ENCODE measurements around the gene AURKAIP1.

The AURKAIP1 gene

DNA sequence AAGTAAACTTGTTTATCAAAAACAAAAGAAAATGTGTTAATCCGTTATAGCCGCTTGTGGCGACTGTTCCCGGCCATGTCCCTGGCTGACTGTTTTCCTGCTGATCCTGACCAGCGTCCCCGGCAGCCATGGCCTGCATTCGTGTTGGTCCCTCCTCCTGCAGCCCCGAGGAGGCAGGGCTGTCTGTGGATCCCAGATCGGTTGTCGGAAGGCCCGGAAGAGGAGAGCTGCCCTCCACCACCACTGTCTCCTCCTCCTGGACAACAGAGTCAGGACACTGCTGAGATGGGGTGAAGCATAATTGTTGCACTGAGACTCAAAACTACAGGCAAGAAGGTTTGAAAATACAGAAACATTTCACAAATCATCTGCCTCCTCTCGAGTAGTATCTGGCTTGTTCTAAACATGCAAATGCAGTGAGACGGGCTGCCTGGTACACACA lies 13.0 kb downstream of the AURKAIP1 start:
- DNase-seq: no peak

- DNase-seq: no peak
These were observed 13.6 kb downstream of the AURKAIP1 start for GRCh38 chr1:1361233-1361981.

- peak in 6 of 51 donors; percentile 20 to 53 (median 34) for DNase-seq
These were observed 14.4 kb downstream of the AURKAIP1 start for GRCh38 chr1:1360506-1361169.

DNA sequence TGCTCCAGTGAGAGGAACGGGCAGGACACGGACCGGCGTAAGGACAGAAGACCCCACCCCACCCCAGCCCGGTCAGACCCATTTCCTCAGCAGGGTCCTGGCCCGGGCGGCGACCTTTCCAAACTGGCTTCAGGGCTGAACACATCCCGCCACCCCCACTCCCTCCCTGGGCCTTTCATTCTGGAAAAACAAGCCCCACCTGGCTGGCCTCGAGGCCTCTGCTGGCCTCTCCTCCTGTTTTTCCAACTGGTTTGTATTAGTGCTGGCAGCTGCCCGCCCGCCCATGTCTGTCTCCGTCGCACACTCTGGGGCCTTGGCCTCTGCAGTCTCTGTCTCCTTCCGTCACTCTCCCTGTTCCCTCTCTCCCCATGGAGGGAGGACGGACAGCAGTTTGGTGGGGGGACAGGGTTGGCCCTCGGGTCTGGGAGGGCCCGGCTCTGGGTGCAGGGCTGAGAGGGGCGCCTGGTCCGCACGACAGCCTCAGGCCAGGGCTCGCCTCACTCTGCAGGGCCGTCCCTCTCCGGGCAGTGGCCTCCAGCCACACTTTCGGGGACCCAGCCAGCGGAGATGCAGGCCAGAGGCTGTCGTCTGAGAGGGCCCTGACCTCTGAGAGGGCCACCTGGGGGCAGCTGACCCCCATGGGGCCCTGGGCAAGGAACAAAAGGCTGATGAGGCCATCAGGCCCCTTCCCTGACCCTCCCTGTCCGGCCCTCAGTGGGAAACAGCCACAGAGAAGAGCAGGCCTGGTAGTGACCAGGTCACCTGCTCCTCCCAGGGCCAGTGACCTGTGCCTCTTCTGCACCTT lies 15.1 kb downstream of the AURKAIP1 start:
- no peak for DNase-seq

- no peak for DNase-seq
These were observed 15.7 kb downstream of the AURKAIP1 start for GRCh38 chr1:1359308-1359663.

DNA sequence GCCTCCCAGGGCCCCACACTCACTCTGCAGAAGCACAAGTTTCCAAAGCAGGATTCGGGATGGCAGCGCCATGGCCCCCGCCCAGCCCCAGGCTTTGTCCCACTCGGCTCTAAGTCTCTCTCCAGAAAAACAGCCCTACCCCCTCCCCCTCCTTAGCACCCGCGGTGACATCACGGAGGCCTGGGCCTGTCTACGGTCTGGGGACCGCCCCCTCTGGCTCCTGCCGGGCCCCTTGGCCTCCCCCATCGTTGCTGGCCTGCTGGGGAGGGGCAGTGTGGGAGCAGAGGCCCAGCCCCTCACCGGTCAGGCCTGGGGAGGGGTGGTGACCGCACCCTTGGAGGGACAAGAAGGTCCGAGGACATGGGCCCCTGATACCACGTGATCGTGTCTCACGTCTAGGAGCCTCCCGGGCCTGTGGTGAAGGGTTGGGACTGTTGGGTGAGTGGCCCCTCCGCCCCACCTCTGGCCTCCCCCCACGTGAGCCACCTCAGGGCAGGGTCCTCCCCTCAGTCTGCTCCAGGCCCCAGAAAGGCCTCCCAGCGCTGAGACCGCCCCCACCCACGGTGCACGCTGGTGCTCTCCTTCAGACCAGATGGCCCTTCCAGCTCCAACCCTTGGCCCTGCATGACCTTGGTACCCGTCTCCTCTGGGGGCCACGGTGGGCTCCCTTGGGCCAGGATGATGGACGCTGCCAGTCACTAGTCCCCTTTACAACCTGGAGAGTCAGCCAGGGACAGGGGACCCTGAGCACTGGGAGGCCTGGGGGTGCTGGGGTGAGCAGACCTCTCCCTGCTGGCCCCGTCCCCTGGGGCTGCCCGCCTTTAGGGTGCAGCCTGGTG lies 16.4 kb downstream of the AURKAIP1 start, which contains the start of gene MXRA8:
TSS of gene MXRA8 (minus strand) at position 123 of the 839 bp plus-strand sequence. CDS start at position 72, 51 bp downstream.
- peak in 16 of 51 donors; percentile 14 to 71 (median 36) for DNase-seq

GRCh38 chr1:1357871-1358432 lies 17.1 kb downstream of the AURKAIP1 start:
- no peak for DNase-seq

DNA sequence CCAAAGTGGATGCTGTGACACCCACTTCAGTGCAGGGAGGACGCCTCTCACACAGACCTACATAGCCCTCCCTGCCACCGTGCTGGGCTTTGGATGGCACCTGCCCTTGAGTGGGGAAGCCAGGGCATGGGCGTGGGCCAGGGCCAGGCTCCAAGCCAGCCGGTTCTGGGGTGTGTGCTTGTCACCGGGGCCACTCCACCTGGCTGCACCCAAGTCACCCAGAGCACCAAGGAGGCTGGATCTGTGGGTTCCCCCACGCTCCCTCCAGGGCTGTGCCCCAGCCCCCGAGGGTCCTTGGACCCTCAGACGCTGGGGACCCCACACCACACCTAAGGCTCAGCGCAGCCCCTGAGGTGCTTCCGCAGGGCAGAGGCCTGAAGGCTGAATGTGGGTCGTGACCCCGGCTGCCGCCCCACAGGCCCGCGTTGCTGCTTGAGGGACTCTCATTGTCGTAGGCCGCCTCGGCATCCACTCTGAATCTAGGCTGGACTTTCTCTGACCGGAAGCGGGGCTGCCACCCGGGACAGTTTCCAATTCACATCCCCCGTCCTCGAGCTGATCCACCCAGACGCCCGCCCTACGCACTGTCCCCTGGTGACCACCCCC lies 18.1 kb downstream of the AURKAIP1 start:
- DNase-seq: no peak

GRCh38 chr1:1356166-1356795 lies 18.7 kb downstream of the AURKAIP1 start:
- no peak for DNase-seq

DNA sequence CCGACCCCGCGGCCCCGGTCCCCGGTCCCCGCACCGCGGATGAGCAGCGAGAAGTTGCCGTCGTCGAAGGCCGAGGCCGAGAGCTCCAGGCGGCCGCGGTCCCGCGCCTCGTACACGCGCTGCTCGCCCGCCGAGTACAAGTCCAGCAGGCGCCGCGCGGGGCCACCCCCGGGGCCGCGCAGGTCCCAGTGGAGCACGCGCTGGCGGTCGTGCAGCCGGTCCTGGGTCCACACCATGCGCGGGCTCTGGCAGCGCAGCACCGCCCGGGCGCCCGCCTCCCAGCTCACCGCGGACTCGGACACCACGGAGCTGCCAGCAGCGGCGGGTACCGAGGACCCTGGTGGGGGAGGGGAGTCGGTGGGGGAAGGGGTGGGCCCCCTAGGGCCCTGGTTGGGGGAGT lies 19.6 kb downstream of the AURKAIP1 start:
- peak in 11 of 51 donors; percentile 8 to 62 (median 24) for DNase-seq

- DNase-seq: no peak
These were observed 20.4 kb downstream of the AURKAIP1 start for GRCh38 chr1:1354271-1355247.

GRCh38 chr1:1353389-1354151 lies 21.4 kb downstream of the AURKAIP1 start:
- DNase-seq: no peak

DNA sequence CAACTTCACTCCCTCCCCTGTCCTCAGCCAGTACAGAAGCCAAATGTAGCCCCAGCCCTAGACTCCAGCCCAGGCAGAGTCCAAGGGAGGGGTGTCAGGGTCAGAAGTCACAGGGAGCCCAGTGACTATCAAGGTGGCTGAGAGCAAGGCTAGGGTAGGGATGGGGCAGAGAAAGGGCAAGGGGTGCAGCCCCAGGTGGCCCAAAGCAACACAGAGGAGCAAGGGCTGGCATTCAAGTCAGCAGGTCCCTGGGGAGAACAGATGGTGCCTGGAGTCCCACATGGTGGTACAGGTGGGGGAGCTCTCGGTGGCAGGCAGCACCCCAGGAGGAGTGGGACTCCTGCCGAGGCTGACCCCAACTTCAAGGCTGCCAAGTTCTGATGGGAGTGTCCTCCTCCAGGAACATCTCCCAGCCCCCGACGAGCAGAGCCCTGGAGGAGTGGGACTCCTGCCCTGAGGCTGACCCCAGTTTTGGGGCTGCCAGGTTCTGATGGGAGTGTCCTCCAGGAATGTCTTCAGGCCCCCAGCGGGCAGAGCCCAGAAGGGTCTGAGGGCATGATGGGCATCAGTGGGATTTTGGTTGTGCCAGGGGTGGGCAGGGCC lies 22.1 kb downstream of the AURKAIP1 start:
- no peak for DNase-seq

GRCh38 chr1:1351511-1352427 lies 23.2 kb downstream of the AURKAIP1 start:
- DNase-seq: no peak

DNA sequence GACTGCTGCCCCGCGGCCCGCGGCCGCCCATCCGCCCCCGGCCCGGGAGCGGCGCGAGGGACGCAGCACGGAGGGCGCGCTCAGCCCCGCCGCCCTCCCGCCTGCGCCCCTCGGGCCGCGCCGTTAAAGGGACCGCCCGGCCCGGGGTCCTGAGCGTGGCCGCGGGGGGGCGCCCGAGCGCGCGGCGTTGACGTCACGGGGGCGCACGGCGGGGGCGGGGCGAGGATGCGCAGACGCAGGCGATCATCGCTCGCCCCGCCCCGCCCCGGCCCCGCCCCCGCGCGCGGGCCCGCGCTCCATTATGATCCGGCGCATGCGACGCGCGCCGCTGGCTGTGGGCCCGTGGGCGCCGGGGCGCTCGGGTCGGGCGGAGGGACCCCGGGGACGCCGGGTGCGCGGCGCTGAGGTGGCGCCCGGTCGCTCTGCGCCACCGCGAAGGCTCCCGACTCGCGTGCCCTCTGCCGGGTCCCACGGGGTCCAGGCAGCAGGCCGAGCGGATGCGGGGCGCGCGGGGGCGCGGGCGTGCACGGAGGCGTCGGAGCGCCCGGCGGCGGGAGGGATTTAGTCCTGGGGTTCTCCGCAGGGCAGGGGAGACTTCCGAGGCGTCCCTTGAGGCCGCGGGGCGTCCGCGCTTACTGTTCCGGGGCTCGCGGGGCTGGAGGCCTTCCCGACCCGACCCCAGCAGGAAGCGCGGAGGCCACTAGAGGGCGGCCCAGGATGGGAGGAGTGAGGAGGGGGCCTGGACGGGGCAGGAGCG lies 25.6 kb downstream of the AURKAIP1 start, which contains the start of gene DVL1:
TSS of gene DVL1 (minus strand) at position 163 of the 757 bp plus-strand sequence. CDS start 353 bp downstream, outside the sequence.
- DNase-seq: peak in 36 of 51 donors; percentile 17 to 82 (median 55)
